OCI-M2 (cell line): ENCODE measurements around the gene XXYLT1.

Source experiments
- DNase-seq: peaks from one replicate; lab custom pipeline; 2025; ENCODE audit not compliant: unreplicated experiment; lab: John Stamatoyannopoulos, UW

Gene XXYLT1

DNA sequence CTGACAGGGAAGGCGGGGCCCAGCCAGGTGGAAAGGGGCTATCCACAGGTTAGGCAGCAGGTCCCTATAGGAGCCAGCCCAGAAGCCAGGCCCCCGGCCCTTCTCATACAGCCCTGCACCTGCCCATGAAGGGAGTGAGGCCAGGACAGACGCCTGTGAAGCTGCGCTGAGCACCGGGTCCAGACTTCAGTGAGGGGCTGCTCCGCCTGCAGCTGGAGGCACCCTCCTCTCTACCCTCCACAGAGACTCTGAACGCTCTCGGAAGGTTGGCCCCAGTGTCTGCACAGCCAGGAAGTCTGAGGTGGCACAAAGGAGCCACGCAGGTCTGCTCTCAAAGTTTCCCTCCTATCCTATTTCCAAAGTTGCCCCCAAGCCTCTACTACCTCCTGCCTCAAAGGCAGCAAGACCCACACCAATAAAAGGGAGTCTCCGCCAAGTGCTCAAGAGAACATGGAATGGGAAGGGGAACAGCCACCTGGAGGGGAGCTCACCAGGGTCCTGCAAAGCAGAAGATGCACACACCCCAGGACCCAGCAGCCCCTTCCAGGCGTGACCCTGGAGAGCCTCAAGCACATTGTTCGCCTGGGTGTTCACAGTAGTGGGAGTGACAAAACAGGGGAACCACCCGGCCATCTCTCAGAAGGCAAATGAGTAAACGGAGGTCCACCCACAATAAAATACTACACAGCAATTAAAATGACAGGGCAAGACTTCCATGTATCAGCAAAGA is 19.5 kb downstream of the XXYLT1 start:
- no peak for DNase-seq

DNA sequence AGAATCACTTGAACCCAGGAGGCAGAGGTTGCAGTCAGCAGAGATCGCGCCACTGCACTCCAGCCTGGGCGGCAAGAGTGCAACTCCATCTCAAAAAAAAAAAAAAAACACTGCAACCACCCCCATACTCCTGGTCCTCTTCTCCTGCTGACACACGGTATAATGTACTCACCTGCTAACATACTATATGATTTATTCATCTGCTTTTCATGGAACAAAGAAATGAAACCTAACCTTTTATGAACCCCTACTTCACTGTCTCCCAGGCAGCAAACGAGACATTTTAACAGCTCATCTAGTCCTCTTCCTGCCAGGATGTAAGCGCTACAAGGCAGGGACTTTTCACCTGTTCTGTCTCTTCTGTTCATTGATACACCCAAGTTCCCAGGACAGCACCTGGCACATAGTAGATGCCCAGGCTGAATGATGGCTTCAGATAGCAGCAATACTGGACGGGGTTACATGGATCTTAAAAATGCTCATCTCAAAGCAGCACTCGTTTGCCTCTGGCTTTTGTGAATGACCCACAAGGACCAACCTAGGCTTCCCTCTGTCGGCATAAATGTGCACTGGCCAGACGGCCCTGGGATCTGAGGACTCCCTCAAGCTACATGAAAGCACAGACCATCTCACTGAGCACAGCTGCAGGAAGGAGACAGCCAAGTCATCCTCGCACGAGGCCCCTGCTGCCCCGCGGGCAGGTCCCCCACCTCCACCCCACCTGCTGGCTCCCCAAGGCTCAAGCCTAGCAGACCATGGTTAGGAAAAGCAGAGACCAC is 20.3 kb downstream of the XXYLT1 start:
- no peak for DNase-seq

- DNase-seq, result no peak
These were observed 21.0 kb downstream of the XXYLT1 start for GRCh38 chr3:195249858-195250464.

DNA sequence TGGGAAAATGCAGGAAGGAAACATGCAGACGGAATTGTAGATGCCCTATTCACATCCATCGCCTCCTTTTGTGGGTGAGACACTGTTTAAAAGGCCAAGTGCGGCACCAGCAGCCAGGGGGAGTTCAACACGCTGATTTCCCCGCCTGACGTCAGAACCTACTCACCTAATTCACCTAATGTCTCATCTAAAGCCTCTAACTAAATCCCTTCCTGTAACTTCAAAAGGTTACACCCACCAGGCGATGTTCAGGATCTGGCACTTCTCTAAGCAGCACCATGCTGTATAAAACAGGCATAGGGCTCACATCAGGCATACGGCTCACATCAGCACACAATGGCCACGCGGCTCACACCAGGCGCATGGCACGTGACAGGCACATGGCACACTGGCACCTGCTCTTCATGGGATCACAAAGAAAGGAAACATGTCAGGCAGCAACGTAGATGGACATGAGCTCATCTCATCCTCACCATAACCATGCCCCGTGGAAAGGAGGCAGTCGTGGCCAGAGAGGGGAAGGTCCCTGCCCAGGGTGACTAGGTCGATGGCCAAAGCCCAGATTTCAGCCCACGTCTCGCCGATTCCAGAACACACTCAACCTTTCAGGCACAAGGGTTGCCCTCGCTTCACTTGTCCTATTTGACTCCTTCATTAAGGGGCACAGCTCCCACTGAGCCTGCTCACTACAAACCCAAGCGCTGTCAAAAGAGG is 21.7 kb downstream of the XXYLT1 start:
- no peak for DNase-seq

DNA sequence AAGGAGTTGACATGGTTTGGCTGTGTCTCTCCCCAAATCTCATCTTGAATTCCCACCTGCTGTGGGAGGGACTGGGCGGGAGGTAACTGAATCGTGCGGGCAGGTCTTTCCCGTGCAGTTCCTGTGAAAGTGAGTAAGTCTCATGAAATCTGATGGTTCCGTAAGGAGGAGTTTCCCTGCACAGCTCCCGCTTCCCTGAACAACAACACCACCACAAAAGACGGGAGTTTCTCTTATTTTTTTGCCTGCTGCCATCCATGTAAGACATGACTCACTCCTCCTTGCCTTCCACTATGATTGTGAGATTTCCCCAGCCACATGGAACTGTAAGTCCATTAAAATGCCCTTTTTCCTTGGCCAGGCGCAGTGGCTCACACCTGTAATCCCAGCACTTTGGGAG is 22.7 kb downstream of the XXYLT1 start:
- no peak for DNase-seq

- no peak for DNase-seq
These were observed 23.1 kb downstream of the XXYLT1 start for GRCh38 chr3:195247863-195248189.

GRCh38 chr3:195247086-195247862 is 23.7 kb downstream of the XXYLT1 start:
- no peak for DNase-seq

- no peak for DNase-seq
These were observed 24.4 kb downstream of the XXYLT1 start for GRCh38 chr3:195246581-195246995.

DNA sequence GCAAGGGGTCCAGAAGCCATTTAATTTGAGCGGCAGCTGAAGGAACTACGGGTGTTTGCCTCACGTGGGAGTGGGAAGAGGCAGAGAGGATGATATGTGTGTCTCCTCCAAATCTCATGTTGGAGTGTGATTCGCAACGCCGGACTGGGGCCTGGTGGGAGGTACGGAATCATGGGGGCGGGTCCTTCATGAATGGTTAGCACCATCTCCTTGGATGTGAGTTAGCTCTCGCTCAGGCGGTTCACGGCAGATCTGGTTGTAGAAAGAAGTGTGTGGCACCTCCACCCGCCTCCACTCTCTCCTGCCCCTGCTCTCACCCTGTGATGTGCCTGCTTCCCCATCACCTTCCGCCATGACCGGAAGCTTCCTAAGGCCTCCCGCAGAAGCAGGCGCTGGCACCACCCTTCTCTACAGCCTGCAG is 25.4 kb downstream of the XXYLT1 start:
- DNase-seq, result no peak

DNA sequence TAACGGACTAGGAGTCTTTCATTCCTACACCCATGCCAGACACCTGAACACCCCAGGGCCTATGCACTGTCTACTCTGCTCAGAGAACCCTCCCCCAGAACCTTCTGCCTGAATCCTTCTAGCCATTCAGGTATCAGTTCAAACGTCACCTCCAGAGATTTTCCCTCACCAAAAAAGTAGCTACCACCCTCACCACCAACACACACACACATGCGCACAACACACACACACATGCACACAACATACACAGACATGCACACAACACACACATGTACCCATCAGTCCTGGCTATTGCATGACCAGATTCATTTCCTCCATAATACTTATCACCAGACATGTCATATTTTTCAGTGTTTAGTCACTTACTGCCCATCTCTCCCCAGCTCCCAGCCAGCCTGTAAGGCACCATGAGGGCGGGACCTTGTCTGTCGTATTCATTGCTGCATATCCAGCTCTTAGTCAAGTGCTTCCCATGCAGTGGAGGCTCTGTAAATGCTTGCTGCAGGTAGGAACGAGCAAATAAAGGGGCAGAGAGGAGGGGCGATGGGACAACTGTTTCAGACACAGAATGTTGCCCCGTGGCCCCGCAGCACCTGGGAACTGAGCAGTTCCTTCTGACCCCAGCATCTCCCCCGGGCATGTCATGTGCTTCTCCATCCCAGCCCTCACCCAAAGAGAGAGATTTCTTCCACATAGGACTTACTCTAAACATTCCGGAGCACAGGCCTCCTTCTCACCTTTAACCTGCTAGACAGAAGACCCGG is 29.2 kb downstream of the XXYLT1 start:
- no peak for DNase-seq

GRCh38 chr3:195240939-195241338 is 30.0 kb downstream of the XXYLT1 start:
- DNase-seq, result no peak

GRCh38 chr3:195240171-195240701 is 30.7 kb downstream of the XXYLT1 start:
- DNase-seq, result no peak

GRCh38 chr3:195239121-195239520 is 31.8 kb downstream of the XXYLT1 start:
- DNase-seq, result no peak

DNA sequence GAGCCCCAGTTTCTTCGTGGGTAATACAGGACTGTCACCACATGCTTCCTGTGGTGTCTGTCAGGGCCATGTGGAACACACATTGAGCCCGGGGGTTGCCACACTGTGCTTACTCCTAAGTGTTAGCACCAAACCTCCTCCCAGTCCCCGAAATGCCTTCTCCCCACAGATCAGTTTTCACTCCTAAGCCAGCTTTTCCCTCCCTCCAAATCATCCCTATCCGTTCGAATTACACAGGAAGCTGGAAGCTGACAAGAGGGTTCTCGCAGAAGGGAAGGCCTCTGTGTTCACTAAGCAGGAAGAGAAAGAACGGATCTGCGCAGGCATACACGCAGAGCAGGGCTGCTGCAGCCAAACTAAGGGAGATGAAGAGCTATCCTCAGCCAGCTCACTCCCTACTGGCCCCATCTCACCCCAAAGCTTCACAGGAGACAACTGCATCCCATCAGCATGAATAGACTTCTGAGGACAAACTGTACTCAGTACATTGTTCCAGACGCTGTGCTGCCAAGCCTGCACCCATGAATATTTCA is 32.3 kb downstream of the XXYLT1 start:
- no peak for DNase-seq

GRCh38 chr3:195238081-195238571 is 32.8 kb downstream of the XXYLT1 start:
- DNase-seq, result no peak

DNA sequence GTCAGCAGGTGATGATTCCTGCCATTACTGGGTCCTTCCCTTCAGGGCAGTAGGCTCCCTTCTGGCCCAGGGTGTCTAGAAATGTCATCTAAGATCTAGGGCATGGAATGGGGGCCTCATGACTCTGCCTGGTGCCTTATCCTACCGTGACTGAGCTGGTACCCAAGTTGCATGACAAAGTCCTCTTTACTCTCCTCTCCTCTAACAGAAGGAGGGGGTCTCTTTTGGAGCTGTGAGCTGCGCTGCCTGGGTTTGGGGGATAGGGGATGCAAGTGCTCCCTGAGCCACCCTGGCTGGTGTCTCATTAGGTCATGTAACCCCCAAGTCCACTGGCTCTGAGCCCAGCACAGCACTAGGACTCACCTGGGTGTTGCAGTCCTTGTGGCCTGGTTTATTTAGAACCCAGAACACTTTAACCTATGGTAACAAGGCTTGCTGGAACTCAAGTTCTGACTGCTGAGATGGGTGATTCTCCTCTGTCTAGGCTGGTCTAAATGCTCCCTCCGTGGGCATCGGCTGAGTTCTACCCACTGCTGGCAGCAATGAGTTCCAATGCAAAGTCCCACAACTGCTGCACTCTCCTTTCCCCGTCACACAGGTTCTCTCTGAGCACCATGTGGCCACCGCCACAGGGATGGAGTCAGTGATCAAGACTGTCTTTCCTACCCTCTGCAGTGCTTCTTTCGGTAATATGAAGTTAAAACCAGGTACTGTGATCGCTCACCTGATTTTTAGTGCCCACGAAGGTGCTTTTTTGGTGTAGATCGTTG is 34.0 kb downstream of the XXYLT1 start:
- no peak for DNase-seq

- no peak for DNase-seq
These were observed 34.7 kb downstream of the XXYLT1 start for GRCh38 chr3:195236076-195236798.

DNA sequence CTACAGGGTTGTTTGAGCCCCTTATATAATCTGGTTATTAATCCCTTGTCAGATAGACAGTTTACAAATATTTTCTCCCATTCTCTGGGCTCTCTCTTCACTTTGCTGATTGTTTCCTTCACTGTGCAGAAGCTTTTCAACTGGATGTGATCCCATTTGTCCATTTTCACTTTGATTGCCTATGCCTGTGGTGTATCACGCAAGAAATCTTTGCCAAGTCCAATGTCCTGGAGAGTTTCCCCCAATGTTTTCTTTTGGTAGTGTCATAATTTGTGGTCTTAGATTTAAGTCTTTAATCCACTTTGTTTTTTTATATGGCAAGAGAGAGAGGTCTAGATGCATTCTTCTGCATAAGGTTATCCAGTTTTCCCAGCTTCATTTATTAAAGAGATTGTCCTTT is 40.7 kb downstream of the XXYLT1 start:
- DNase-seq, result no peak
